ENCODE measurements around the gene IKZF2.

Gene IKZF2

GRCh38 chr2:213137064-213137463 lies 14.3 kb downstream of the IKZF2 start:
- no peaks in the 10 kb centered on the region for H3K27me3 ChIP-seq (replicated peaks; ENCODE audit: insufficient read depth, low read length)

GRCh38 chr2:213129311-213129710 lies 22.1 kb downstream of the IKZF2 start:
- H3K9me3 ChIP-seq (replicated peaks; ENCODE audit: insufficient read depth, low read length): no peaks in the 10 kb centered on the region
- no peak overlapping the region for H2AFZ ChIP-seq (ENCODE audit: low read length)
- no peaks in the 10 kb centered on the region for H3F3A ChIP-seq (ENCODE audit: insufficient read depth, low read length)
- H4K20me1 ChIP-seq (ENCODE audit: insufficient read depth, low read length): no peaks in the 10 kb centered on the region
- H3K27me3 ChIP-seq (replicated peaks; ENCODE audit: insufficient read depth, low read length): no peaks in the 10 kb centered on the region
- H3K36me3 ChIP-seq (replicated peaks; ENCODE audit: insufficient read depth, low read length): no peaks in the 10 kb centered on the region
- no peaks in the 10 kb centered on the region for H3K4me1 ChIP-seq (ENCODE audit: low read length)
- no peak overlapping the region for H3K9ac ChIP-seq (ENCODE audit: low read length)
- no peaks in the 10 kb centered on the region for H3K9me2 ChIP-seq (replicated peaks; ENCODE audit: insufficient read depth, low read length)
- no peak for TF ChIP-seq EZH2phosphoT487 (IDR thresholded peaks at IDR 0.05; ENCODE audit: low read length)
- TF ChIP-seq CTCF (IDR thresholded peaks at IDR 0.05; ENCODE audit: low read length): no peak
- no peak for TF ChIP-seq EZH2 (optimal IDR thresholded peaks at IDR 0.05; ENCODE audit: low read depth, low read length)
- no peak for DNase-seq
- no peak overlapping the region for H3K27ac ChIP-seq (ENCODE audit: low read length)
- no peak overlapping the region for H3K4me2 ChIP-seq (ENCODE audit: low read depth, low read length)
- H3K79me2 ChIP-seq (ENCODE audit: low read length): no peaks in the 10 kb centered on the region
- no peak overlapping the region for H3K4me3 ChIP-seq (ENCODE audit: low read length)

More at GRCh38 chr2:213137064-213137463, 14.3 kb downstream of the IKZF2 start:
- TF ChIP-seq EZH2phosphoT487 (IDR thresholded peaks at IDR 0.05; ENCODE audit: low read length) (no peak), CTCF (IDR thresholded peaks at IDR 0.05; ENCODE audit: low read length) (no peak), EZH2 (optimal IDR thresholded peaks at IDR 0.05; ENCODE audit: low read depth, low read length) (no peak)
- Histone ChIP-seq H3K79me2 (ENCODE audit: low read length) (no peaks in the 10 kb centered on the region), H3K9me3 (replicated peaks; ENCODE audit: insufficient read depth, low read length) (no peaks in the 10 kb centered on the region), H3K9me2 (replicated peaks; ENCODE audit: insufficient read depth, low read length) (no peaks in the 10 kb centered on the region), H3K4me1 (ENCODE audit: low read length) (no peaks in the 10 kb centered on the region), H3K4me3 (ENCODE audit: low read length) (no peak overlapping the region), H3K27ac (ENCODE audit: low read length) (no peak overlapping the region), H3K36me3 (replicated peaks; ENCODE audit: insufficient read depth, low read length) (no peaks in the 10 kb centered on the region), H3K9ac (ENCODE audit: low read length) (no peak overlapping the region), H3K4me2 (ENCODE audit: low read depth, low read length) (no peak overlapping the region), H3F3A (ENCODE audit: insufficient read depth, low read length) (no peaks in the 10 kb centered on the region), H2AFZ (ENCODE audit: low read length) (no peak overlapping the region), H4K20me1 (ENCODE audit: insufficient read depth, low read length) (no peaks in the 10 kb centered on the region)
- no peak for DNase-seq

DNA sequence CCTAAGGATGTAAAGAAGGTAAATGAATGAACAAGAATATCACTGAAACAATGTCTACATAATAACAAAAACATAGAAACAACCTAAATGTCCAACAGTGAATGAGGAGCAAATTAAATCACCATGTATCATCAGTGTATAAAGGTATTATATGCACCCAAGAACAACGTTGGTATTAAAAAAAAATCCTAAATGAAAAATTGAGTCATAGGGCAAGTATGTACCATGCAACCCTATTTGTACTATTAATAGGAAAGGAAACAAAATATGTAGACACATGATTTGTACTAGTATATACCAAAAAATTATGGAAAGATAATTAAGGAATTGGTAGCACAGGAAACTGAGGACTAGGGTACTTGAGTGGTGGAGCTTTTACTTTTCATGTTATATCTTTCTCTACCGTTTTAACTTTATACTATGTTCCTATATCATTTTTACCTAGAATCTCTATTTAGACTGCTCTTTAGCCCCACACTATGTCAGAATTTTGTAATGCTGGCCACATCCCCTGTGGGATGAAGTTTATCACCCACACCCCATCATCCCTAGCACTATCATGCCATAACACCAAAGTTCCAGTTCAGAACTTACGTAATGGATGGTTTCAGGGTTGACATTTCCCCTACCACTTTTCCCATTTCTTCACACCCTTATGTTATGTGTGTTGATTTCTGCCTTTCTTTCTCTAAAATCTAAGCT lies 25.6 kb downstream of the IKZF2 start:
- H3K4me3 ChIP-seq (ENCODE audit: low read length): no peak overlapping the region
- no peaks in the 10 kb centered on the region for H3F3A ChIP-seq (ENCODE audit: insufficient read depth, low read length)
- H3K4me2 ChIP-seq (ENCODE audit: low read depth, low read length): no peak overlapping the region
- no peak overlapping the region for H3K27ac ChIP-seq (ENCODE audit: low read length)
- H3K9me3 ChIP-seq (replicated peaks; ENCODE audit: insufficient read depth, low read length): no peaks in the 10 kb centered on the region
- no peaks in the 10 kb centered on the region for H3K36me3 ChIP-seq (replicated peaks; ENCODE audit: insufficient read depth, low read length)
- no peak for DNase-seq
- TF ChIP-seq EZH2 (optimal IDR thresholded peaks at IDR 0.05; ENCODE audit: low read depth, low read length): no peak
- TF ChIP-seq CTCF (IDR thresholded peaks at IDR 0.05; ENCODE audit: low read length): no peak
- TF ChIP-seq EZH2phosphoT487 (IDR thresholded peaks at IDR 0.05; ENCODE audit: low read length): no peak
- no peaks in the 10 kb centered on the region for H4K20me1 ChIP-seq (ENCODE audit: insufficient read depth, low read length)
- no peaks in the 10 kb centered on the region for H3K79me2 ChIP-seq (ENCODE audit: low read length)
- H3K27me3 ChIP-seq (replicated peaks; ENCODE audit: insufficient read depth, low read length): no peaks in the 10 kb centered on the region
- H3K4me1 ChIP-seq (ENCODE audit: low read length): no peaks in the 10 kb centered on the region
- H2AFZ ChIP-seq (ENCODE audit: low read length): no peak overlapping the region
- H3K9ac ChIP-seq (ENCODE audit: low read length): no peak overlapping the region
- no peaks in the 10 kb centered on the region for H3K9me2 ChIP-seq (replicated peaks; ENCODE audit: insufficient read depth, low read length)

All from MM.1S (cell line).